SK-N-SH treated with all-trans-retinoic acid at 6 μM for 48 hours (cell line): ENCODE measurements around the gene CAND2.

ENCODE experiments used
- ATAC-seq: fragments of 200-7000 bp; cut with Tn5 transposase; 3 replicates; pipeline ENCODE4 v1.9.1; 2020; ENCODE audit warnings: mild to moderate bottlenecking, moderate library complexity
- CSDC2 ChIP-seq: fragments of 250-450 bp; sonication (Bioruptor Pico); IDR thresholded peaks from 2 replicates; pipeline ENCODE4 v1.5.0; 2020; ENCODE audit warnings: mild to moderate bottlenecking, moderate library complexity
- ESRRG ChIP-seq: fragments of 250-450 bp; sonication (Bioruptor Pico); IDR thresholded peaks from 2 replicates; pipeline ENCODE4 v1.6.1; 2021; ENCODE audit warnings: mild to moderate bottlenecking
- GLIS3 ChIP-seq: fragments of 250-450 bp; sonication (Bioruptor Pico); IDR thresholded peaks from 2 replicates; pipeline ENCODE4 v1.5.0; 2020; ENCODE audit warnings: mild to moderate bottlenecking, moderate library complexity
- ISL1 ChIP-seq: fragments of 250-450 bp; sonication (Bioruptor Pico); IDR thresholded peaks from 2 replicates; pipeline ENCODE4 v2.1.2; 2022; ENCODE audit warnings: mild to moderate bottlenecking, moderate library complexity
- OSR1 ChIP-seq: fragments of 250-450 bp; sonication (Bioruptor Pico); IDR thresholded peaks from 2 replicates; pipeline ENCODE4 v1.8.0; 2022; ENCODE audit warnings: moderate library complexity, mild to moderate bottlenecking, inconsistent platforms
- PPARA ChIP-seq: fragments of 250-450 bp; sonication (Bioruptor Pico); IDR thresholded peaks from 2 replicates; pipeline ENCODE4 v1.5.0; 2020; ENCODE audit warnings: mild to moderate bottlenecking, borderline replicate concordance
- RARB ChIP-seq: fragments of 250-450 bp; sonication (Bioruptor Pico); IDR thresholded peaks from 2 replicates; pipeline ENCODE4 v1.8.0; 2021; ENCODE audit warnings: mild to moderate bottlenecking, moderate library complexity
- SNAI2 ChIP-seq: fragments of 250-450 bp; sonication (Bioruptor Pico); IDR thresholded peaks from 2 replicates; pipeline ENCODE4 v1.5.0; 2020; ENCODE audit warnings: mild to moderate bottlenecking, moderate library complexity
- TCF4 ChIP-seq: fragments of 250-450 bp; sonication (Bioruptor Pico); IDR thresholded peaks from 2 replicates; pipeline ENCODE4 v1.8.0; 2021; ENCODE audit warnings: mild to moderate bottlenecking, moderate library complexity, borderline replicate concordance
- ZC3H10 ChIP-seq: fragments of 250-450 bp; sonication (Bioruptor Pico); IDR thresholded peaks from 2 replicates; pipeline ENCODE4 v1.5.1; 2021; ENCODE audit warnings: mild to moderate bottlenecking, moderate library complexity
- ZFP3 ChIP-seq: fragments of 250-450 bp; sonication (Bioruptor Pico); IDR thresholded peaks from 2 replicates; pipeline ENCODE4 v1.5.0; 2020; ENCODE audit warnings: mild to moderate bottlenecking, moderate library complexity
- ZFP30 ChIP-seq: fragments of 450-650 bp; formaldehyde crosslinking; IDR thresholded peaks from 2 replicates; pipeline ENCODE4 v1.5.0; 2022; ENCODE audit warnings: mild to moderate bottlenecking, moderate library complexity
- ZNF565 ChIP-seq: fragments of 450-650 bp; formaldehyde crosslinking; conservative IDR thresholded peaks from 2 replicates; pipeline ENCODE4 v1.5.0; 2020; ENCODE audit warnings: low read depth, mild to moderate bottlenecking, moderate library complexity
- ZNF70 ChIP-seq: fragments of 450-650 bp; formaldehyde crosslinking; IDR thresholded peaks from 2 replicates; pipeline ENCODE4 v1.5.0; 2020; ENCODE audit warnings: mild to moderate bottlenecking, moderate library complexity
- ZNF8 ChIP-seq: fragments of 450-650 bp; formaldehyde crosslinking; IDR thresholded peaks from 2 replicates; pipeline ENCODE4 v1.5.0; 2020; ENCODE audit warnings: mild to moderate bottlenecking, moderate library complexity
- TF ChIP-seq, protein P1 (sequence below): fragments of 250-450 bp; sonication (Bioruptor Pico); IDR thresholded peaks from 2 replicates; pipeline ENCODE4 v1.5.0; 2020; ENCODE audit warnings: mild to moderate bottlenecking, moderate library complexity
- TF ChIP-seq, protein P2 (sequence below): fragments of 250-450 bp; sonication (Bioruptor Pico); IDR thresholded peaks from 2 replicates; pipeline ENCODE4 v1.5.1; 2020; ENCODE audit warnings: low read depth, mild to moderate bottlenecking, moderate library complexity
- TF ChIP-seq, protein P3 (sequence below): fragments of 250-450 bp; sonication (Bioruptor Pico); IDR thresholded peaks from 2 replicates; pipeline ENCODE4 v1.8.0; 2021; ENCODE audit warnings: low read depth, mild to moderate bottlenecking, moderate library complexity, borderline replicate concordance
- TF ChIP-seq, protein P4 (sequence below): fragments of 250-450 bp; sonication (Bioruptor Pico); IDR thresholded peaks from 2 replicates; pipeline ENCODE4 v1.8.0; 2020; ENCODE audit warnings: mild to moderate bottlenecking, moderate library complexity, borderline replicate concordance
- TF ChIP-seq, protein P5 (sequence below): fragments of 250-450 bp; sonication (Bioruptor Pico); IDR thresholded peaks from 2 replicates; pipeline ENCODE4 v1.5.1; 2021; ENCODE audit warnings: mild to moderate bottlenecking, moderate library complexity

Gene CAND2

DNA sequence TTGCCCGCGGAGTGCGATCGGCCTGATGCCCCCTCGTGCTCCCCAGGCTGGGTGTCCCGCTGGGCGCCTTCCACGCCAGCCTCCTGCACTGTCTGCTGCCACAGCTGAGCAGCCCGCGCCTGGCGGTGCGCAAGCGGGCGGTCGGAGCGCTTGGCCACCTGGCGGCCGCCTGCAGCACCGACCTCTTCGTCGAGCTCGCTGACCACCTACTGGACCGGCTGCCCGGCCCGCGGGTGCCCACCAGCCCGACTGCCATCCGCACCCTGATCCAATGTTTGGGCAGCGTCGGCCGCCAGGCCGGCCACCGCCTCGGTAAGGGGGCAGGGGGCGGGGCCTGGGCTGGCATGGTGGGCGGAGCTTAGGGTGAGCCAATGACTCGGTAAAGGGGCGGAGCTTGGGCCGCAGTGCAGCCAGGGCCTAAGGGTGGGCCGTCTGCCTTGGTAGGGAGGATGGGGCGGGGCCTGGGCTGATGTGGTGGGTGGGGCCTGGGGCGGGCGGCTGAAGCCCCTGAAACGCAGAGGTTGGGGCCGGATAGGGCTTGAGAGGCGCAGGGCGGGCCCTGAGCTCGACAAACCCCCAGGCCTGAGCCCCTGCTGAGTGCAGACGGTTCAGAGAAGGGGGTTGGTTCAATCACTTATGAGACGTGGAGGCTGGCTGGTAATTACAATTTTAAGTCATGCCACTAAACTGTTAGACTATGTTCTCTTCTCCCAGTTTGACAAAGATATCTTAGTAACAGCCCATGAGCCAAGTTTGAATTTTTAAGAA, 13.7 kb downstream of the CAND2 start:
- TF ChIP-seq, protein P1, sequence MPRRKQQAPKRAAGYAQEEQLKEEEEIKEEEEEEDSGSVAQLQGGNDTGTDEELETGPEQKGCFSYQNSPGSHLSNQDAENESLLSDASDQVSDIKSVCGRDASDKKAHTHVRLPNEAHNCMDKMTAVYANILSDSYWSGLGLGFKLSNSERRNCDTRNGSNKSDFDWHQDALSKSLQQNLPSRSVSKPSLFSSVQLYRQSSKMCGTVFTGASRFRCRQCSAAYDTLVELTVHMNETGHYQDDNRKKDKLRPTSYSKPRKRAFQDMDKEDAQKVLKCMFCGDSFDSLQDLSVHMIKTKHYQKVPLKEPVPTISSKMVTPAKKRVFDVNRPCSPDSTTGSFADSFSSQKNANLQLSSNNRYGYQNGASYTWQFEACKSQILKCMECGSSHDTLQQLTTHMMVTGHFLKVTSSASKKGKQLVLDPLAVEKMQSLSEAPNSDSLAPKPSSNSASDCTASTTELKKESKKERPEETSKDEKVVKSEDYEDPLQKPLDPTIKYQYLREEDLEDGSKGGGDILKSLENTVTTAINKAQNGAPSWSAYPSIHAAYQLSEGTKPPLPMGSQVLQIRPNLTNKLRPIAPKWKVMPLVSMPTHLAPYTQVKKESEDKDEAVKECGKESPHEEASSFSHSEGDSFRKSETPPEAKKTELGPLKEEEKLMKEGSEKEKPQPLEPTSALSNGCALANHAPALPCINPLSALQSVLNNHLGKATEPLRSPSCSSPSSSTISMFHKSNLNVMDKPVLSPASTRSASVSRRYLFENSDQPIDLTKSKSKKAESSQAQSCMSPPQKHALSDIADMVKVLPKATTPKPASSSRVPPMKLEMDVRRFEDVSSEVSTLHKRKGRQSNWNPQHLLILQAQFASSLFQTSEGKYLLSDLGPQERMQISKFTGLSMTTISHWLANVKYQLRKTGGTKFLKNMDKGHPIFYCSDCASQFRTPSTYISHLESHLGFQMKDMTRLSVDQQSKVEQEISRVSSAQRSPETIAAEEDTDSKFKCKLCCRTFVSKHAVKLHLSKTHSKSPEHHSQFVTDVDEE (CRISPR knock-in tag), result peak; percentile 81; the same call in 1 of the 2 replicates
- TF ChIP-seq ZFP3 (peak; percentile 43; the same call in 1 of the 2 replicates), ZNF8 (CRISPR knock-in tag) (no peak), PPARA (CRISPR knock-in tag) (no peak), RARB (CRISPR knock-in tag) (no peak)
- TF ChIP-seq, protein P2, sequence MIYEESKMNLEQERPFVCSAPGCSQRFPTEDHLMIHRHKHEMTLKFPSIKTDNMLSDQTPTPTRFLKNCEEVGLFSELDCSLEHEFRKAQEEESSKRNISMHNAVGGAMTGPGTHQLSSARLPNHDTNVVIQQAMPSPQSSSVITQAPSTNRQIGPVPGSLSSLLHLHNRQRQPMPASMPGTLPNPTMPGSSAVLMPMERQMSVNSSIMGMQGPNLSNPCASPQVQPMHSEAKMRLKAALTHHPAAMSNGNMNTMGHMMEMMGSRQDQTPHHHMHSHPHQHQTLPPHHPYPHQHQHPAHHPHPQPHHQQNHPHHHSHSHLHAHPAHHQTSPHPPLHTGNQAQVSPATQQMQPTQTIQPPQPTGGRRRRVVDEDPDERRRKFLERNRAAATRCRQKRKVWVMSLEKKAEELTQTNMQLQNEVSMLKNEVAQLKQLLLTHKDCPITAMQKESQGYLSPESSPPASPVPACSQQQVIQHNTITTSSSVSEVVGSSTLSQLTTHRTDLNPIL (CRISPR knock-in tag), result no peak
- ATAC-seq, result peak; percentile 99

DNA sequence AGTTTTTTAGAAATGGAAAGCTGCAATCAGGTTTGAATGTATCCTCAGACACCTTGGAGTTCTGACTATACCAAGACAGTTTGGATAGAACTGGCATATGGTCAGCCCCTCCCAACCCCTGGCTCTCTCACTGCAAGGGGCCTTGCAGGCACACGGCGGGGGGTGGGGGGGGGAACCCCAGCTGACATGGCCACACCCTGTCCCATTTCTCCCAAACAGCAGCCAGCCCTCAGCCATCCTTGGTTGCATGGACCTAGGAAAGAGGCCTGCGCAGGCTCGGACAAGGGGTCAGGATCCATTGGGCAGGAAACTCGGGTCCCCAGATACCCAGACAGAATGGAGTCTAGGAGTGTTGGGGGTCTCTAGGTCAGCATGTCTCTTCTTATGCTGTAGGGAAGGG, 14.5 kb downstream of the CAND2 start:
- ATAC-seq, result no peak
- no peak for TF ChIP-seq ZFP3
- TF ChIP-seq ZFP30 (CRISPR knock-in tag), result no peak
- TF ChIP-seq RARB (CRISPR knock-in tag), result no peak
- no peak for TF ChIP-seq ESRRG
- no peak for TF ChIP-seq ZNF70 (CRISPR knock-in tag)
- no peak for TF ChIP-seq ZNF565 (CRISPR knock-in tag)
- TF ChIP-seq GLIS3 (CRISPR knock-in tag), result no peak
- TF ChIP-seq, all 23 proteins: peak for 0

DNA sequence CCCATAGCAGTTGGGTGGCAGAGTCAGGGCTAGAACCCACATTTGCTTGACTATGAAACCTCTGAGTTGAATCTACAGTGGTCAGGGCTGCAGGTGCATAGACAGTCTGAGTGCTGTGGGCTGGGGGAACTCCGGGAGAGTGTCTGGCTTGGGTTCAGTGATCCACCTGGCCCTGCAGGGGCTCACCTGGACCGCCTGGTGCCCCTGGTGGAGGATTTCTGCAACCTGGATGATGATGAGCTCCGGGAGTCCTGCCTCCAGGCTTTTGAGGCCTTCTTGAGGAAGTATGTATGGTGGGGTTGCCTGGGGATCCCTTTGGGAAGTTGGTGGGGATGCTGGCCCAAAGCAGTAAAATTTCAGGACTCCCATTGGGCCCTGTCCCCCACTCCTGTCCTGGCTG, 16.3 kb downstream of the CAND2 start:
- ATAC-seq, result no peak
- TF ChIP-seq, protein P3, sequence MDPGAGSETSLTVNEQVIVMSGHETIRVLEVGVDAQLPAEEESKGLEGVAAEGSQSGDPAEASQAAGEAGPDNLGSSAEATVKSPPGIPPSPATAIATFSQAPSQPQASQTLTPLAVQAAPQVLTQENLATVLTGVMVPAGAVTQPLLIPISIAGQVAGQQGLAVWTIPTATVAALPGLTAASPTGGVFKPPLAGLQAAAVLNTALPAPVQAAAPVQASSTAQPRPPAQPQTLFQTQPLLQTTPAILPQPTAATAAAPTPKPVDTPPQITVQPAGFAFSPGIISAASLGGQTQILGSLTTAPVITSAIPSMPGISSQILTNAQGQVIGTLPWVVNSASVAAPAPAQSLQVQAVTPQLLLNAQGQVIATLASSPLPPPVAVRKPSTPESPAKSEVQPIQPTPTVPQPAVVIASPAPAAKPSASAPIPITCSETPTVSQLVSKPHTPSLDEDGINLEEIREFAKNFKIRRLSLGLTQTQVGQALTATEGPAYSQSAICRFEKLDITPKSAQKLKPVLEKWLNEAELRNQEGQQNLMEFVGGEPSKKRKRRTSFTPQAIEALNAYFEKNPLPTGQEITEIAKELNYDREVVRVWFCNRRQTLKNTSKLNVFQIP (CRISPR knock-in tag), result no peak
- TF ChIP-seq SNAI2 (no peak), RARB (CRISPR knock-in tag) (no peak), GLIS3 (CRISPR knock-in tag) (no peak), ZFP30 (CRISPR knock-in tag) (no peak), PPARA (CRISPR knock-in tag) (no peak), ISL1 (CRISPR knock-in tag) (no peak), TCF4 (no peak), OSR1 (CRISPR knock-in tag) (no peak), ZNF565 (CRISPR knock-in tag) (no peak), CSDC2 (CRISPR knock-in tag) (no peak), ZC3H10 (no peak)
- TF ChIP-seq, protein P4, sequence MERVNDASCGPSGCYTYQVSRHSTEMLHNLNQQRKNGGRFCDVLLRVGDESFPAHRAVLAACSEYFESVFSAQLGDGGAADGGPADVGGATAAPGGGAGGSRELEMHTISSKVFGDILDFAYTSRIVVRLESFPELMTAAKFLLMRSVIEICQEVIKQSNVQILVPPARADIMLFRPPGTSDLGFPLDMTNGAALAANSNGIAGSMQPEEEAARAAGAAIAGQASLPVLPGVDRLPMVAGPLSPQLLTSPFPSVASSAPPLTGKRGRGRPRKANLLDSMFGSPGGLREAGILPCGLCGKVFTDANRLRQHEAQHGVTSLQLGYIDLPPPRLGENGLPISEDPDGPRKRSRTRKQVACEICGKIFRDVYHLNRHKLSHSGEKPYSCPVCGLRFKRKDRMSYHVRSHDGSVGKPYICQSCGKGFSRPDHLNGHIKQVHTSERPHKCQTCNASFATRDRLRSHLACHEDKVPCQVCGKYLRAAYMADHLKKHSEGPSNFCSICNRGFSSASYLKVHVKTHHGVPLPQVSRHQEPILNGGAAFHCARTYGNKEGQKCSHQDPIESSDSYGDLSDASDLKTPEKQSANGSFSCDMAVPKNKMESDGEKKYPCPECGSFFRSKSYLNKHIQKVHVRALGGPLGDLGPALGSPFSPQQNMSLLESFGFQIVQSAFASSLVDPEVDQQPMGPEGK (CRISPR knock-in tag), result no peak
- TF ChIP-seq, protein P5, sequence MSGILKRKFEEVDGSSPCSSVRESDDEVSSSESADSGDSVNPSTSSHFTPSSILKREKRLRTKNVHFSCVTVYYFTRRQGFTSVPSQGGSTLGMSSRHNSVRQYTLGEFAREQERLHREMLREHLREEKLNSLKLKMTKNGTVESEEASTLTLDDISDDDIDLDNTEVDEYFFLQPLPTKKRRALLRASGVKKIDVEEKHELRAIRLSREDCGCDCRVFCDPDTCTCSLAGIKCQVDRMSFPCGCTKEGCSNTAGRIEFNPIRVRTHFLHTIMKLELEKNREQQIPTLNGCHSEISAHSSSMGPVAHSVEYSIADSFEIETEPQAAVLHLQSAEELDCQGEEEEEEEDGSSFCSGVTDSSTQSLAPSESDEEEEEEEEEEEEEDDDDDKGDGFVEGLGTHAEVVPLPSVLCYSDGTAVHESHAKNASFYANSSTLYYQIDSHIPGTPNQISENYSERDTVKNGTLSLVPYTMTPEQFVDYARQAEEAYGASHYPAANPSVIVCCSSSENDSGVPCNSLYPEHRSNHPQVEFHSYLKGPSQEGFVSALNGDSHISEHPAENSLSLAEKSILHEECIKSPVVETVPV (CRISPR knock-in tag), result no peak
- TF ChIP-seq, protein P2 (CRISPR knock-in tag), result no peak
